SKM-1 (cell line): ENCODE measurements around the gene CLEC1B.
"Not testable (repeated sequence)": the region's sequence is repeated elsewhere in the genome, so short reads cannot be mapped to it uniquely, and the experiment has no call there.

ENCODE experiments used
- DNase-seq: peaks from one replicate; lab custom pipeline; 2025; ENCODE audit not compliant: unreplicated experiment; lab: John Stamatoyannopoulos, UW

CLEC1B gene

DNA sequence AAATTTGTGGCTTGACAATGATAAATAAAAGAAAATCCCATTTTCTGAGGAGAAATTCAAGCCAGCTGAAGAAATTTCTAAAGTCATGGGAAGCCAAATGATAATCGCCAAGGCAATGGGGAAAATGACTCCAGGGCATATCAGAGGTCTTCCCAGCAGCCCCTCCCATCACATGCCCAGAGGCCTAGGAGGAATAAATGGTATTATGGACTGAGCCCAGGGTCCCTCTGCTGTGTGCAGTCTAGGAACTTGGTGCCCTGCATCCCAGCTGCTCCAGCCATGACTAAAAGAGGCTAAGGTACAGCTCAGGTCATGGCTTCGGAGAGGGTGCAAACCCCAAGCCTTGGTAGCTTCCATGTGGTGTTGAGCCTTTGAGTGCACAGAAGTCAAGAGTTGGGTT is 23.3 kb downstream of the CLEC1B start:
- no peak for DNase-seq

DNA sequence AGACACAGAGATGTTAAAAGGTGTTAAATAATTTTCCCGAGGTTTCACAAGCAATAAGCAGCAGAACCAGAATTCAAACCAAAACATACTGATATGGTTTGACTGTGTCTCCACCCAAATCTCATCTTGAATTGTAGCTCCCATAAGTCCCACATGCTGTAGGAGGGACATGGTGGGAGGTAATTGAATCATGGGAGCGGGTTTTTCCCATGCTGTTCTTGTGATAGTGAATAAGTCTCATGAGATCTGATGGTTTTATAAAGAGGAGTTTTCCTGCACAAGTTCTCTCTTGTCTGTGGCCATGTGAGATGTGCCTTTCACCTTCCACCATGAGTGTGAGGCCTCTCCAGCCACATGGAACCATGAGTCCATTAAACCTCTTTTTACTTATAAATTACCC is 24.2 kb downstream of the CLEC1B start:
- not testable (repeated sequence) for DNase-seq

GRCh38 chr12:9973949-9974348 is 25.0 kb downstream of the CLEC1B start:
- DNase-seq, result no peak

DNA sequence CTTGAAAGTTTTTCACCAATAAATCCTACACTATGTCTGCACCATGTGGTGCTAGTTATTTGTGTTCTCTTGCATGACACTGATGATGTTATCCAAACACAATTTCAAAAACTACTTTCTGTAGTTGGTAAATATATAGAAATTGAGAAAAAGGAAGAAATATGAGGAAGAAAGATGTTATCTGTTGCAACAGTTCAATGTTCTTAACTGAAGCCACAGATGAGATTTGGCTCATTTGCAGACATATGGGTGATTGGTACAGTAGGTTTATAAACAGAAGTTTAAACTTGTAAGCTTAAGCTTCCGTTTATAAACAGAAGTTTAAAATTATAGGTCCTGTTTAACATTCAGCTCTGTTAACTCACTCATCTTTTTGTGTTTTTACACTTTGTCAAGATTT is 27.7 kb downstream of the CLEC1B start, which contains the start of gene CLEC12A:
Gene CLEC12A, plus strand, starts transcription at position 229 of the 400 bp plus-strand sequence. CDS start 188 bp downstream, outside the sequence.
- no peak for DNase-seq

DNA sequence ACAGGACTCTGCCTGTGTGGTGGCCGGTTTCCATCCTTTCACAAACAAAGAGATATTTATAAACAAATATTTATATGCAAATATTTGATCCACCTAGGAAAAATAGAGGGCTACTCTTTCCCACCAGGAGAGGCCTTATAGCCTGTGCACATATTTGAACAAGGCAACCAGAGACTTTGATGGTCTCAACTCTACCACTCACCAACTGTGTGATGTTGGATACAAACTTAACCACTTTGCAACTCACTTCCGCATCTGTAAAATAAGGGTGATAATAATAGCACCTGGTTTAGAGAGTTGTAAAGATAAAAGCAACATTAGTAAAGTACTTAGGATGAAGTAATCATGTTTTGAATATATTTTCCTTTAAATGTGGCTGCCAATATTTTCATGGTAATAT is 29.2 kb downstream of the CLEC1B start:
- DNase-seq, result no peak

DNA sequence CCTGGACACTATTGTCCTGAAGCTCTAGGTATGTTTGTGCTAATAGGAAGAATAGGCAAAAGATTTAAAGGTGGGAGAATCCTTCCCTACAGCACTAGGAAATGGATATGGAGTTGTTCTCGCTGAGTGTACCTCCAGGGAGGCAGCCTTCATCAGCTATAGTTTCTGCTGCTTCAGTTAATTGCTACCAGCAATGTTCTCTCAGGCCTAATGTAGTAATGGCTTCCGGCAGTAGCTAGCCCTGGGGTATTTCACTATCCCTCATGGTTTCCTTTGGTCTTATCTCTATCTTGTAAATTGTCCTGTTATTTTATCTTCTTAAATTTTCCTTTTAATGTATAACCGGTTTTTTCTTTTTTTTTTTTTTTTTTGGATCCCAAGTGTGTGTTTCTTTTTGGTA is 37.0 kb downstream of the CLEC1B start:
- no peak for DNase-seq

- no peak for DNase-seq
Observed at GRCh38 chr12:9961106-9961505, 37.8 kb downstream of the CLEC1B start.

- DNase-seq, result no peak
Observed at GRCh38 chr12:9960590-9960989, 38.3 kb downstream of the CLEC1B start.

GRCh38 chr12:9957834-9958233 is 41.1 kb downstream of the CLEC1B start:
- no peak for DNase-seq

GRCh38 chr12:9952954-9953729 is 45.8 kb downstream of the CLEC1B start:
- DNase-seq, result not testable (repeated sequence)

DNA sequence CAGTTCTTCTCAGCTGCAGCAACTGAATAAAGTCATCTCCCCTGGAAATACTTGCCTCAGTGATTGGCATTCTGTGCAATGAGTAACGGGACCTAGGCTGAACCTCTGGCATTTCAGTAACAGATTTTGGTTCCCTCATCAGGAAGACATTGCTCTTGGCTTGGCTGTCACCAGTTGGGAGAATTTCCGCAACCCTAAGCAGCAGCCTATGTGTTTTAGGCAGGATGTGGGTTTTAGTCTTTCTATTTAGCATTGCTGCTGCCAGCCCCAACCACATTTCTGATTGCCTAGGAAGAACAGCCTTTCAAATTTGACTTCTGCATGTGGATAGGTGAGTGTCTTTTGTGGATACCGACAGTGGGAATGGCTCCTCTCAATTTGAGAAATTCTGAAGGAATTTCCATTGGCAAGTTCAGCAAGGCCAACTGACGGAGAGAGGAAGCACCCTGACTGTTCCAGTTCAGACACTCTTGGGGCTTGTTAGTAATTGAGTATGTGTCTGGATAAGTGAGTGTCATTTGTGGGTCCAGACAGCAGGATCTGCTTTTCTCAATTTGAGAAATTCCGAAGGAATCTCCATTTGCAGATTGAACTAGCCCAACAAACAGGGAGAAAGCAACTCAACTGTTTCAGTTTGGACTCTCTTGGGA is 47.8 kb downstream of the CLEC1B start:
- no peak for DNase-seq

DNA sequence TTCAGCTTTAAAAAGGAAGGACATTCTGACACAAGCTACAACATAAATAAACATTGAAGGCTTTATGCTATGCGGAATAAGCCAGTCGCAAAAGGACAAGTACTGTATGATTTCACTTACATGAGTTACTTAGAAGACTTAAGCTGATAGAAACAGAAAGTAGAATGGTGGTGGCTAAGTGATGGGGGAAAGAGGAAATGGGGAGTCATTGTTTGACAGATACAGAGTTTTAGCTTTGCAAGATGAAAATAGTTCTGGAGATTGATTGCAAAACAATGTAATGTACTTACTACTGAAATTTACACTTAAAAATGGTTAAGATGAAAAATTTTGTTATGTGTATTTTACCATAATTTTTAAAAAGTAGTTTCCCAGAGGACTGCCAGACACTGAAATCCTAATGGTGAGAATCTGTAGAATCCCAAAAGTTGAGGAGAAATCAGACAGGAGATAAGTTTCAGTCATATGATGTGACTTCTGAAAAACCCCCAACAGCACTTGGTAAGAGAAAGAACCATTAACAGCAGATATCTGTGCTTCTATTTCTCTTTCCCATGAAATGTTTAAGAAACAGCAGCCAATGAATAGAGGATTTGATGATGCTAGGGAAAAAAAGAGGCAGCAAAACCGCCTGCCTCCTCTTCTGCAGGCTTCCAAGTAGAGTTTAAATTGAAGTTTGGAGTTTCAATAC is 50.2 kb downstream of the CLEC1B start:
- DNase-seq, result no peak

- no peak for DNase-seq
Observed at GRCh38 chr12:9947674-9948073, 51.2 kb downstream of the CLEC1B start.

DNA sequence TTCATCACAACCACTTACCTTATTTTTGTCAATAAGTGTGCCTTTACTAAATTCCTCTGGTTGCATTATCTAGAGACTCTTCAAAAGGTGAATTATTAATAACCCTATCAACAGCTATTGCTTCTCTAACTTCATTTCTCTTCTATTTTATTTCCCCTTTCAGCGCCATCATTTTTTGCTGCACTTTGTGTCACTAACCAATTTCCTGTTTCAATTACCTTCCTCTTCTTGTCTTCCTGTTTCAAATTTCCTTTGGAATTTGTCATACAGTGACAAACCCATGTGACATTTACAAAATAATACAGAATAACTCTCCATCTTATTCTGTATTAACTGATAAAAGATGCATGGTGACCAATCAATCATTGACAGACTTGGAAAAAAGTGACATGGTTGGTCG is 54.5 kb downstream of the CLEC1B start:
- DNase-seq, result no peak

GRCh38 chr12:9943240-9943639 is 55.7 kb downstream of the CLEC1B start:
- DNase-seq, result no peak
